Testis (tissue), 2 donors: ENCODE data around the gene RPRD2.

Source experiments
- CTCF ChIP-seq, 3 experiments: fragments of 450-650 bp in 2 of 3; fragments of 200-600 bp in 1 of 3; sonication (generic) in 1 of 3; IDR thresholded peaks; one replicate each; pipeline ENCODE4 v1.5.1; 2016 to 2019; ENCODE audit warnings: antibody characterized with exemption in 3 of 3, mild to moderate bottlenecking in 2 of 3, moderate library complexity in 1 of 3
- POLR2A ChIP-seq: fragments of 450-650 bp; IDR thresholded peaks from one replicate; pipeline ENCODE4 v1.6.1; 2017; ENCODE audit warnings: antibody characterized with exemption, mild to moderate bottlenecking, moderate library complexity

- TF ChIP-seq POLR2A = no peak
- no peak for TF ChIP-seq CTCF (IDR thresholded peaks at IDR 0.05)
Measured at GRCh38 chr1:150476754-150477153, 112.8 kb downstream of the RPRD2 start.
